Astrocyte of the hippocampus (primary cell): Measurements from ENCODE around the gene B3GALT5.
"Not testable (repeated sequence)": the region's sequence is repeated elsewhere in the genome, so short reads cannot be mapped to it uniquely, and the experiment has no call there.

Source experiments
- DNase-seq: peaks from one replicate; pipeline ENCODE4 v3.0.0; 2011; ENCODE audit warnings: low read depth, low spot score

B3GALT5 gene

DNA sequence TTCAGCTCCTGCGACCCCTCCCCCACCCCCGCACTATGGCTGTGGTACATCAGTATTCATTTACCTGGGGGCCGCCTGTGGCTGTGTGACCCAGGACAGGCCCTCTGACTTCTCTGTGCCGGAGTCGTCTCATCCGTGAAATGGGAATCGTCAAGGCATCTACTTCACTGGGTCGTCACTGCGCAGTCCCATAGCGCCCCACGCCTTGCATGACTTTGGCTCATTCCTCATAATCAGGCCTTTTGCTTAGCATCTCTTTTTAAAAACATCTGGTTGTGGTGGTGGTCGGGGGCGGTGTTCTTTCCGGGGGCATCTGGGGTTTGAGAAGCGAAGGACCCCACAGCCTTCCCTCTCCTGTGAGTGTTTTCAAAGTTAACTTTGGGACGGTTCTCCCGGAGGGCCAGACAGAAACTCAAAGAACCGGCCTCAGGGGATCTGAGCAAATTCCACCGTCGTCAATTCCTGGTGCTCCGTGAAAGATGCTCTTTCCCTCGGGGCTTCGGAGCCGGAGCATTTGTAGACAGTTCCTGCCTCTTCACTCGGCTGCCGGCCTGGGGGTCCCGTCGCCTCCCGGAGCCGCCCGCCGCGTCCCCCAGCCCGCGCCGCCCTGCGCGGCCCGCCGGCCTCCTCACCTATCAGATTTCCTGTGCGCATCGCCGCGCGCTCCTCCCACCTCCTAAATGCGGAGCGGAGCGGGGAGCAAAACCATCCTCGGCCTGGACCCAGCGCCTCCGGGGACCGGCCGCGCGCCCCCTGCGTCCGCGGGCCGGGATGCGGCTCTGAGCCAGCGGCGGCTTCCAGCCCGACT is at the start of gene B3GALT5:
TSS of gene B3GALT5 (plus strand) at position 708 of the 808 bp plus-strand sequence. CDS start 47,620 bp downstream, outside the sequence.
- peak; percentile 80 for DNase-seq

DNA sequence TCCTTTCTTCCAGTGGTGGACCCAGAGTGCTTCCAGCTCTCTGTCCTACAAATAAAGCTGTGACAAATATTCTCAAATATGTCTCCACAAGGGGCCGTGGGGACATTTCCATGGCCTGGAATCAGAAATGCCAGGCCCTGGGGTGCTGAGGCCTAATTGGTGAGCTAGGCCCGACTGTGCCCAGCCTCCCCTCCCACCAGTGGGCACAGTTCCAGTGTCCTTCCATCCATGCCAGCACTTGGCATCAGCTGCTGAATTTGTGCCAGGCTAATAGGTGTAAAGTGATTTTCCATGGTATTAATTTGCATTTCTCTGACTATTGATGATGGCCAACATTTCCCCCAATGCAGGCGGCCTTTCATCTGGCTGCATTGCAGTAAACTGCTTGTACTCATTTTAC is 48.5 kb upstream of the B3GALT5 start:
- DNase-seq = peak; percentile 57

DNA sequence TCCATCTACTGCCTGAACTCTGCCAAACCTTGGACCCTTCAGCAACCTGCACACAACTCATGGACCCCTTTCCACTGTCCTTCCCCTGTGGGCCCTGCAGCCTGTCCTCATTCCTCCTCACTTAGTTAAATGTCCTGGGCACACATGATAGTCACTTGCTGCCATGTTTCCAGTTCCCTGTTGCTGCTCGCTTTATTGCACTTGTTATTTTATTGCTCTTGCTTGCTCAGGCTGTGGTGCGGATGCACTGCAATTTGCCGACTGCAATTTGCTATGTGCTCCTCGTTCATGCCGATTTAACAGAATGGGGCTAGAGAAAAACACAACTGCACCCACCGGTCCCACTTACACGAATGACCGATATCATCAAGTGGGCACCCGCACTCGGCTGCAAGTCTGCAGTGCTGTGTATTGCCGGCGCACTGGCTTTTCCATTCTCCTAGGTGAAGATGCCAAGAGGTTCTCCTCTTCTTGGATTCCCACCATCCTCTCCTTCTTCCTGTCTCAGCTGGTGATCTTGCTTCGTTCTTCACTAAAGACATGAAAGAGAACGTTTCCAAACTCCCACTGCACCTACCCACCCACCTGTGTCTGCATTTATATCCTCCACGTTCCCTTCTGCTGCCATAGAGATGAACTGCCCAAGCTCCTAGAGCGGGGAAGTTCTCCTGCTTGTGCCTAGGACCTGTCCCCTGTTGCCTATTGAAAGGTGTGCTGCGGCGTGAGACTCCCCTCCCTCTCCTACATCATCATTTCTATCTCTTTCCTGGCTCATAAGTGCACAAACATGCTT is 45.4 kb upstream of the B3GALT5 start:
- no peak for DNase-seq

DNA sequence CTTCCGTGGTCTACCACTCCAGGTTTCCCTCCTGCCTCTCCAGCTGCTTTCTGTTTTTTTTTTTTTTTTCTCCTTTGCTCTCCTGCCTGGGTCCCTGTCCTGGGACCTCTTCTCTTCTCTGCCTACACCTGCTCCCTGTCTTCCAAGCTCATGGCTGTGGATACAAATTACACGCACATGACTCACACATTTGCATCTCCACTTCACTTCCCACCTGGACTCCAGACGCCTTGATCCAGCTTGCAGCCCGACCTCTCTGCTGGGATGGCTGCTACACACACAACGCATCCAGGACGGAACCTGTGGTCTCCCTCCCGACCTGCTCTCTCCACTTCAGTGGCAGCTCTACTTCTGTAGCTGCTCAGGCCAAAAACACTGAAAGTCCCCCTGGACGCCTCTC is 44.4 kb upstream of the B3GALT5 start:
- DNase-seq = no peak

- DNase-seq = peak; percentile 65
Observed at GRCh38 chr21:39575775-39576174, 37.0 kb upstream of the B3GALT5 start.

DNA sequence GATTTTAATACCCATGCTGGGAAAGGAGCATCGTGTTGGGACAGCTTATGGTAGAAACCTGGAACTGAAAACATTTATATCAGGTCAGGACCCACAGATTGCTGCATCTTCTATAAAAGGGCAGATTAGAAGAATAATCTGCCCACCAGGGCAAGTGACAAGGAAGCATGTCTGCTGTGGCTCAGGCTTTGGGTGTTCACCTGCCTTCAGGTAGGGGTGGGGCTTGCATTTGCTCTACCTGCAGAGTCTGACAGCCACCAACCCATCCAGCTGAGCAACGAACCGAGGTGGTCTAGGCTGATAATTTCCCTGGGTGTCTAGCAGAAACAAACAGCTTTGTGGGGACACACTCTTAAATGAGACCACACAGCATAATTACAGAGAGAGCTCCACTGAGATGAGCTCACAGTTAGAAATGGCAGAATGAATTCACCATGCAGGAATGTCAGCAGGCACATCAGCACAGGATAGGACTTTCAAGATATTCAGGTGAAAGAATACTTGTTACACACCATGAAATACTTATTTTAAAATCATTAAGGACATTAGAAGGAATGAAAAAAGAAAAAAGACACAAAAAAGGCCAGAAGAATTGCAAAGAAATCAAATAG is 36.1 kb upstream of the B3GALT5 start:
- DNase-seq = peak; percentile 13

GRCh38 chr21:39579734-39580332 is 32.9 kb upstream of the B3GALT5 start:
- no peak for DNase-seq

- no peak for DNase-seq
Observed at GRCh38 chr21:39580744-39581143, 32.0 kb upstream of the B3GALT5 start.

- DNase-seq = no peak
Observed at GRCh38 chr21:39581414-39581813, 31.3 kb upstream of the B3GALT5 start.

DNA sequence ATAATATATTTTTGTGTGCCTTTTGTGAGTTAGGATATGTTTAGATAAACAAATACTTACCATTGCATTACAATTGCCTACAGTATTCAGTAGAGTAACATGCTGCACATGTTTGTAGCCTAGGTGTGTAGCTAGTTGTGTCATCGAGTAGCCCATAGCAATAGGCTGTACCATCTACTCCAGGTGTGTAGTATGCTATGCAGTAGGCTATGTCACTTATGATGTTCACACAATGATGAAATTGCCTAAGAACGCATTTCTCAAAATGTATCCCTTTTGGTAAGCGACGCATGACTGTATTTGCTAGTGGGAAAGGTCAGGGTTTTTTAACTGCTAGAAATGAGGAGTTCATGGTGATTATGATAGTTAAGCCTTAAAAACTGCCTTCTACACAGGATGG is 30.0 kb upstream of the B3GALT5 start:
- no peak for DNase-seq

DNA sequence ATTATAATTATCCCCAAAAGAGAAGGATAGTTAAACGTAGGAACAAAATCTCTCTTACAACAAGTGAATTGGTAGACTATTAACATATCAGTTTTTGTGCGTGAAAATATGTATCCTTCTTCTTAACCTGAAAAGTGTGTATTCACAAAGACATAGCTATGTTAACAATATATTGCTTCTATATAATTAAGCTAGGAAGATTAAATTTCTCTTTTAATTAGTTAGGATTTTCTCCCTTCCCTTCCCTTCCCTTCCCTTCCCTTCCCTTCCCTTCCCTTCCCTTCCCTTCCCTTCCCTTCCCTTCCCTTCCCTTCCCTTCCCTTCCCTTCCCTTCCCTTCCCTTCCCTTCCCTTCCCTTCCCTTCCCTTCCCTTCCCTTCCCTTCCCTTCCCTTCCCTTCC is 29.2 kb upstream of the B3GALT5 start:
- not testable (repeated sequence) for DNase-seq

GRCh38 chr21:39587376-39587775 is 25.4 kb upstream of the B3GALT5 start:
- DNase-seq = no peak

GRCh38 chr21:39588884-39589283 is 23.9 kb upstream of the B3GALT5 start:
- no peak for DNase-seq

GRCh38 chr21:39593522-39593921 is 19.2 kb upstream of the B3GALT5 start:
- DNase-seq = no peak

DNA sequence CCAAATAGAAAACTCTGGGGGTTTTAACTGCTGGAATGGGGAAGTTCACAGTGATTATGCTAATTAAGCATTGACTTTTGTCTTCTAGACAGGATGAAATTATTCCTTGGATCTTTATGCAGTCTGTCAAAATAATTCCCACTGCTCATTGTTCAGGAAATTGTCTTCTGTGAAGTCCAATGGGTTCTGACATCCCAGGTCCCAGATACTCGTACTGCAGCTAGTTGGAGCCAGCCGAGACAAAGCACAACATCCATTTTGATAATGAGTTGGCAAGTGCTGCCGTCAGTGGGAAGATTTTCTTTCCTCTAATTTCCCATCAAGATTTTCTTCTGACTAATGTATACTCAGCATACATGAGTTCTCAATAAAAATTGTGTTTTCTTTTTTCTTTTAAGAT is 17.3 kb upstream of the B3GALT5 start:
- DNase-seq = no peak

DNA sequence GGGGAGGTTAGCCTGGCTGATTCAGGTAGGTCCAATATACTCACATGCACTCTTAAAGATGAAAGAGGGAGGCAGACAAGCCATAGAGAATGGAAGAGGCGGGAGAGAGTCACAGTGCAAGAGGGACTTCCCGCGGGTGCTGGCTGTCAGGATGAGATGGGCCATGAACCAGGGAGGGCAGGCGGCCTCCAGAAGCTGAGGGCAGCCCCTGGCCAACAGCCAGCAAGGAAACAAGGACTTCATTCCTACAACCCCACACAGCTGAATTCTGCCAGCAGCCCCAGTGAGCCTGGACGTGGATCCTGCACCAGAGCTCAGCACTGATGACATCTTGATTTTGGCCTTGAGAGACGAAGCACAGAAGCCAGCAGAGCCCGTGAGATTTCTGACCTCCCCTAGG is 15.1 kb upstream of the B3GALT5 start:
- DNase-seq = no peak

DNA sequence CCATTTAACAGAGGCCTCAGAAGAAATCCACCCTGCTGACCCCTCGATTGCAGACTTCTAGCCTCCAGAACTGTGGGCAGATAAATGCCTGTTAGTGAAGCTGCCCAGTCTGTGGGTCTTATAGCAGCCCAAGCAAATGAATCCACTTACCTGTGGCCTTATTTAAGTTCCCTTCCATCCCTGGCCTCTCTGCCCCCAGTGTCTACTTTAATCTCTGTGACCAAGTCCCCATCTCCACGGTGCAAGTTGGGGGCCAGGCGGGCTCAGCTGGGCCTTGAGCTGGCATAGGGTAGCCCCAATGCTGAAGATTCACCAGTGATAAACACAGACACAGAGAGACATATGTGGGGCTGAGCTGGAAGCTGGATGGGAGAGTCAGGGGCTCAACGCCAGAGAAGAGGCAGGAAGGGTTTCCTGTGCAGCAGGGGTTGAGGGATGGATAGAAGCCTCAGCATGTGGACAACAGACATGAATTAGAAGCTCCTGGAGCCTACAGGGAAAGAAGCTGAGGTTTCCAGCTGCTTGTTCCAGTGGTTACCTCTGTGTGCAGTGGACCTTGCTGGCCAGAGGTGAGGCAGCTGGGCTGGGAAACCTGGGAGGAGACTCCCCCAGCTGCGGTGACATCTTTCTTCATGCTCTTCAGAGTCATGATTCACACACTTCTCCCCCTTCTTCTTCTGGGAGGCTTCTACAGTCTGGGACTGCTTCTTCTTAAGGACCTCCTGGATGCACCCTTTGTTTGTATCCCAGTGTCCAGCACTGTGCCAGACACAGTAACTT is 13.4 kb upstream of the B3GALT5 start:
- no peak for DNase-seq

- DNase-seq = peak; percentile 36
Observed at GRCh38 chr21:39601187-39601928, 11.4 kb upstream of the B3GALT5 start.

- DNase-seq = no peak
Observed at GRCh38 chr21:39602076-39602689, 10.6 kb upstream of the B3GALT5 start.

- DNase-seq = no peak
Observed at GRCh38 chr21:39602793-39603192, 9.9 kb upstream of the B3GALT5 start.
